ENCODE measurements around the gene PNPLA3.

Gene PNPLA3

GRCh38 chr22:43880541-43880991, 43.0 kb upstream of the PNPLA3 start:
- no peak overlapping the region for H3K4me3 ChIP-seq (ENCODE audit: control insufficient read depth, low read depth, low read length)
- no peak for DNase-seq (ENCODE audit: low read depth)
- no peak for TF ChIP-seq CTCF (conservative IDR thresholded peaks at IDR 0.05; ENCODE audit: control insufficient read depth, insufficient read depth, low read depth, low read length)

GRCh38 chr22:43881091-43882061, 42.2 kb upstream of the PNPLA3 start:
- TF ChIP-seq CTCF (conservative IDR thresholded peaks at IDR 0.05; ENCODE audit: control insufficient read depth, insufficient read depth, low read depth, low read length), result no peak
- no peak for DNase-seq (ENCODE audit: low read depth)
- H3K4me3 ChIP-seq (ENCODE audit: control insufficient read depth, low read depth, low read length), result no peak overlapping the region

GRCh38 chr22:43882122-43882767, 41.4 kb upstream of the PNPLA3 start:
- no peak for DNase-seq (ENCODE audit: low read depth)
- TF ChIP-seq CTCF (conservative IDR thresholded peaks at IDR 0.05; ENCODE audit: control insufficient read depth, insufficient read depth, low read depth, low read length), result no peak
- H3K4me3 ChIP-seq (ENCODE audit: control insufficient read depth, low read depth, low read length), result no peak overlapping the region

GRCh38 chr22:43883012-43883661, 40.5 kb upstream of the PNPLA3 start:
- H3K4me3 ChIP-seq (ENCODE audit: control insufficient read depth, low read depth, low read length), result no peak overlapping the region
- TF ChIP-seq CTCF (conservative IDR thresholded peaks at IDR 0.05; ENCODE audit: control insufficient read depth, insufficient read depth, low read depth, low read length), result peak; percentile 61
- DNase-seq (ENCODE audit: low read depth), result peak; percentile 87

- no peak for TF ChIP-seq CTCF (conservative IDR thresholded peaks at IDR 0.05; ENCODE audit: control insufficient read depth, insufficient read depth, low read depth, low read length)
- no peak for DNase-seq (ENCODE audit: low read depth)
- no peak overlapping the region for H3K4me3 ChIP-seq (ENCODE audit: control insufficient read depth, low read depth, low read length)
These were observed 39.7 kb upstream of the PNPLA3 start for GRCh38 chr22:43883719-43884415.
